ENCODE measurements around the gene CLASP1.

DNA sequence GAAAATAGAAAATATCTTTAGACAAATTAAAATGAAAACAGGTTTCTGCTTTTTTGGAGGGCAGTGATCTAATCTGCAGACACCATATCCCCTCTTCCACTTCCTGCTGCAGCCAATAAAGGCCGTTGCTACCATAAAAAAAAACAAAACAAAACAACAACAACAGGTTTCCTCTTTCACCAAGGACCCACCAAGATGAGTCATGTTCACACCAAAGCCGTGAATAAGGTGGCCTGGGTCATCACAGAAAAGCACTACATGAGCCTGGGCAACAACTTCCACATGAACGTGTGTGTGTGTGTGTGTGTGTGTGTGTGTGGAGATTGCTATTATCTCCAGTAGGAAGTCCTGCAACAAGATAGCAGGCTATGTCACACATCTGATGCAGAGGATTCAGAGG is 339.5 kb downstream of the CLASP1 start:
- TF ChIP-seq, protein P1, sequence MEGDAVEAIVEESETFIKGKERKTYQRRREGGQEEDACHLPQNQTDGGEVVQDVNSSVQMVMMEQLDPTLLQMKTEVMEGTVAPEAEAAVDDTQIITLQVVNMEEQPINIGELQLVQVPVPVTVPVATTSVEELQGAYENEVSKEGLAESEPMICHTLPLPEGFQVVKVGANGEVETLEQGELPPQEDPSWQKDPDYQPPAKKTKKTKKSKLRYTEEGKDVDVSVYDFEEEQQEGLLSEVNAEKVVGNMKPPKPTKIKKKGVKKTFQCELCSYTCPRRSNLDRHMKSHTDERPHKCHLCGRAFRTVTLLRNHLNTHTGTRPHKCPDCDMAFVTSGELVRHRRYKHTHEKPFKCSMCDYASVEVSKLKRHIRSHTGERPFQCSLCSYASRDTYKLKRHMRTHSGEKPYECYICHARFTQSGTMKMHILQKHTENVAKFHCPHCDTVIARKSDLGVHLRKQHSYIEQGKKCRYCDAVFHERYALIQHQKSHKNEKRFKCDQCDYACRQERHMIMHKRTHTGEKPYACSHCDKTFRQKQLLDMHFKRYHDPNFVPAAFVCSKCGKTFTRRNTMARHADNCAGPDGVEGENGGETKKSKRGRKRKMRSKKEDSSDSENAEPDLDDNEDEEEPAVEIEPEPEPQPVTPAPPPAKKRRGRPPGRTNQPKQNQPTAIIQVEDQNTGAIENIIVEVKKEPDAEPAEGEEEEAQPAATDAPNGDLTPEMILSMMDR (IDR thresholded peaks at IDR 0.05) = no peak
- TF ChIP-seq POLR2A (IDR thresholded peaks at IDR 0.05) = no peak
